ENCODE measurements around the gene FXR2. TPM values are rescaled to one million over a fixed set of nuclear protein-coding genes. Genes with fewer than 3 reads are reported as not detected.
A peak's percentile ranks its signal among the peaks of the same experiment; 100 is the strongest.

The FXR2 gene
- total and polyA plus RNA-seq, 9 of the 15 experiments (the other 6 are each of a cell fraction or from before 2014, with no cell fraction given) = 2.0 to 49.3 (median 24.5) TPM

GRCh38 chr17:7577327-7578199 lies 37.1 kb downstream of the FXR2 start:
- Histone ChIP-seq H3K4me3 (no peak overlapping the region), H3K9ac (ENCODE audit: insufficient read depth in 1 of 2, low read depth in 2 of 2, low read length in 2 of 2) (no peak overlapping the region), H3K4me2 (ENCODE audit: insufficient read depth, low read length) (no peak overlapping the region), H3K27me3 (ENCODE audit: control insufficient read depth in 2 of 2, insufficient read depth in 2 of 2, low read length in 2 of 2) (no peaks in the 10 kb centered on the region), H2AFZ (ENCODE audit: low read depth, low read length) (no peak overlapping the region), H3K79me2 (ENCODE audit: control insufficient read depth, insufficient read depth, low read length) (peaks cover 84% of the 10 kb centered on the region), H3K9me3 (replicated peaks; ENCODE audit: control insufficient read depth, insufficient read depth, low read depth, low read length) (no peaks in the 10 kb centered on the region), H3K4me1 (replicated peaks in 1 of 2; ENCODE audit: control insufficient read depth in 2 of 2, insufficient read depth in 2 of 2, low read length in 2 of 2) (peaks cover 44 to 49% of the 10 kb centered on the region in 2 experiments), H3K9me1 (ENCODE audit: control insufficient read depth, insufficient read depth, low read length) (peaks cover 9% of the 10 kb centered on the region), H3K27ac (ENCODE audit: extremely low read depth, low read depth, low read length) (no peak overlapping the region), H3K36me3 (ENCODE audit: control insufficient read depth, insufficient read depth, low read length) (peaks cover 64% of the 10 kb centered on the region), H4K20me1 (replicated peaks; ENCODE audit: control insufficient read depth, insufficient read depth, low read length) (peaks cover 43% of the 10 kb centered on the region)
- no TSS peak for BruUV-seq (replicated peaks)
- FAIRE-seq = no peak
- DNase-seq (ENCODE audit: extremely low read depth in 1 of 4, low spot score in 3 of 4) = no peak
- POLR2A ChIA-PET = interaction anchor here (0.6 to 1.0 kb wide), 2 partner anchors 64 to 109 kb away, joined by 3 to 4 read pairs; no protein-coding TSS in a partner anchor
- peak; percentile 19; the same call in 1 of the 2 replicates for TF ChIP-seq POLR2A (conservative IDR thresholded peaks at IDR 0.05)
- no peak for TF ChIP-seq NCOA4 (IDR thresholded peaks at IDR 0.05; ENCODE audit: partially characterized antibody)
- peak; percentile 42 for TF ChIP-seq RBFOX2 (IDR thresholded peaks at IDR 0.05; ENCODE audit: low read depth, low read length)
- peak; percentile 36; the same call in 1 of the 2 replicates for TF ChIP-seq SUPT5H (IDR thresholded peaks at IDR 0.05)
- in situ Hi-C loops (cut with MboI) = no loop called here
- CTCF ChIA-PET (ENCODE audit: low intra/inter-chr PET ratio) = no interaction called here
- 65% methylated on average over 10 of the region's 17 CpGs for WGBS (ENCODE audit: insufficient coverage, low coverage, missing lambda C conversion rate)
- intact Hi-C loops (cut with micrococcal nuclease) = no loop called here
- no peak for ATAC-seq

- H3K9me1 ChIP-seq (ENCODE audit: control insufficient read depth, insufficient read depth, low read length) = peaks cover 9% of the 10 kb centered on the region
- no peak overlapping the region; the same call in 1 of the 3 replicates for H3K27ac ChIP-seq (ENCODE audit: extremely low read depth, low read depth, low read length)
- H3K9ac ChIP-seq (ENCODE audit: insufficient read depth in 1 of 2, low read depth in 2 of 2, low read length in 2 of 2) = no peak overlapping the region; a peak in 1 of 4 replicates
- ATAC-seq (no peak), FAIRE-seq (no peak), DNase-seq (ENCODE audit: extremely low read depth in 1 of 4, low spot score in 3 of 4) (no peak)
- no TSS peak for BruUV-seq (replicated peaks)
- H3K79me2 ChIP-seq (ENCODE audit: control insufficient read depth, insufficient read depth, low read length) = peaks cover 80% of the 10 kb centered on the region
- intact Hi-C loops (cut with micrococcal nuclease) (no loop called here), in situ Hi-C loops (cut with MboI) (no loop called here)
- ChIA-PET CTCF (ENCODE audit: low intra/inter-chr PET ratio) (interaction anchor here (0.7 kb wide), 1 partner anchor 220 kb away, joined by 3 read pairs; no protein-coding TSS in a partner anchor), POLR2A (interaction anchor here (0.6 to 1.0 kb wide), 3 partner anchors 108 to 214 kb away, joined by 3 to 5 read pairs (median 3); no protein-coding TSS in a partner anchor)
- H3K9me3 ChIP-seq (replicated peaks; ENCODE audit: control insufficient read depth, insufficient read depth, low read depth, low read length) = no peaks in the 10 kb centered on the region
- peaks cover 63% of the 10 kb centered on the region for H3K36me3 ChIP-seq (ENCODE audit: control insufficient read depth, insufficient read depth, low read length)
- H4K20me1 ChIP-seq (replicated peaks; ENCODE audit: control insufficient read depth, insufficient read depth, low read length) = peaks cover 43% of the 10 kb centered on the region
- no peak overlapping the region for H3K4me2 ChIP-seq (ENCODE audit: insufficient read depth, low read length)
- no peak overlapping the region for H3K4me3 ChIP-seq
- 87% methylated on average over 14 of the region's 14 CpGs for WGBS (ENCODE audit: insufficient coverage, low coverage, missing lambda C conversion rate)
- H3K27me3 ChIP-seq (ENCODE audit: control insufficient read depth in 2 of 2, insufficient read depth in 2 of 2, low read length in 2 of 2) = no peaks in the 10 kb centered on the region
- H3K4me1 ChIP-seq (replicated peaks in 1 of 2; ENCODE audit: control insufficient read depth in 2 of 2, insufficient read depth in 2 of 2, low read length in 2 of 2) = peaks cover 34 to 42% of the 10 kb centered on the region in 2 experiments
- H2AFZ ChIP-seq (ENCODE audit: low read depth, low read length) = no peak overlapping the region
- no peak for TF ChIP-seq ZNF668 (CRISPR knock-in tag; IDR thresholded peaks at IDR 0.05)
- peak; percentile 59; the same call in 1 of the 2 replicates for TF ChIP-seq RBFOX2 (IDR thresholded peaks at IDR 0.05; ENCODE audit: low read depth, low read length)
- TF ChIP-seq CBX2 (IDR thresholded peaks at IDR 0.05; ENCODE audit: insufficient read depth, low read length, poor library complexity, severe bottlenecking) = no peak
- TF ChIP-seq SUPT5H (IDR thresholded peaks at IDR 0.05) = 0 out of 2 replicates have a peak, but pooled peaks have one; percentile 14
- TF ChIP-seq ELF1 (tag; IDR thresholded peaks at IDR 0.05) = no peak
- TF ChIP-seq ETV5 (CRISPR knock-in tag; IDR thresholded peaks at IDR 0.05; ENCODE audit: low read depth) = no peak
- no peak for TF ChIP-seq ZNF280A (IDR thresholded peaks at IDR 0.05; ENCODE audit: low read depth, partially characterized antibody)
- no peak for TF ChIP-seq MLLT1 (IDR thresholded peaks at IDR 0.05)
- no peak for TF ChIP-seq ZBTB1 (CRISPR knock-in tag; IDR thresholded peaks at IDR 0.05; ENCODE audit: borderline replicate concordance, low read depth)
These were observed 38.2 kb downstream of the FXR2 start for GRCh38 chr17:7576432-7576937.

All from K562 (cell line).